KMS-11 (cell line): ENCODE results near the gene ALOX15B.
A peak's percentile ranks its signal among the peaks of the same experiment; 100 is the strongest.

Experiments
- H2AFZ ChIP-seq: fragments of 200-600 bp; sonication (generic); 2 replicates; pipeline ENCODE4 v1.6.1; 2016; ENCODE audit warnings: antibody characterized with exemption, mixed run types, low read depth
- H3K27ac ChIP-seq: fragments of 200-600 bp; sonication (generic); 2 replicates; pipeline ENCODE4 v1.6.1; 2016; ENCODE audit warnings: mild to moderate bottlenecking, mixed run types
- H3K27me3 ChIP-seq: fragments of 200-600 bp; sonication (generic); 2 replicates; pipeline ENCODE4 v1.6.1; 2017; ENCODE audit warnings: mild to moderate bottlenecking, low read depth, mixed run types, moderate library complexity; ENCODE audit not compliant: insufficient read depth
- H3K36me3 ChIP-seq: fragments of 200-600 bp; sonication (generic); 2 replicates; pipeline ENCODE4 v1.6.1; 2017; ENCODE audit warnings: mild to moderate bottlenecking, mixed run types; ENCODE audit not compliant: insufficient read depth
- H3K4me1 ChIP-seq: fragments of 200-600 bp; sonication (generic); 2 replicates; pipeline ENCODE4 v1.6.1; 2016; ENCODE audit warnings: mild to moderate bottlenecking, low read depth, mixed run types; ENCODE audit not compliant: poor library complexity, severe bottlenecking
- H3K4me2 ChIP-seq: fragments of 200-600 bp; sonication (generic); 2 replicates; pipeline ENCODE4 v1.7.0; 2016; ENCODE audit warnings: mild to moderate bottlenecking, mixed run types
- H3K4me3 ChIP-seq: fragments of 200-600 bp; sonication (generic); IDR thresholded peaks from 2 replicates; pipeline ENCODE4 v1.6.1; 2017; ENCODE audit warnings: low read depth, low read length, mixed read lengths; ENCODE audit not compliant: insufficient read depth
- H3K79me2 ChIP-seq: fragments of 200-600 bp; sonication (generic); 2 replicates; pipeline ENCODE4 v1.6.1; 2016; ENCODE audit warnings: low read depth, mixed run types; ENCODE audit not compliant: insufficient read depth
- H3K9ac ChIP-seq: fragments of 200-600 bp; sonication (generic); 2 replicates; pipeline ENCODE4 v1.6.1; 2016; ENCODE audit warnings: mild to moderate bottlenecking, mixed run types
- H4K20me1 ChIP-seq: fragments of 200-600 bp; sonication (generic); 2 replicates; pipeline ENCODE4 v1.6.1; 2016; ENCODE audit warnings: mild to moderate bottlenecking, mixed run types; ENCODE audit not compliant: insufficient read depth
- CTCF ChIP-seq: fragments of 200-600 bp; sonication (generic); conservative IDR thresholded peaks from 2 replicates; pipeline ENCODE4 v1.6.1; 2017; ENCODE audit warnings: low read depth, mild to moderate bottlenecking, antibody characterized with exemption, low read length, moderate library complexity, mixed read lengths

Gene ALOX15B

GRCh38 chr17:8079291-8080207 is 40.7 kb downstream of the ALOX15B start:
- TF ChIP-seq CTCF = peak; percentile 40; the same call in 1 of the 2 replicates
- no peak overlapping the region for H3K4me2 ChIP-seq
- H3K36me3 ChIP-seq = no peaks in the 10 kb centered on the region
- H3K4me1 ChIP-seq = no peaks in the 10 kb centered on the region
- no peaks in the 10 kb centered on the region for H4K20me1 ChIP-seq
- H3K27ac ChIP-seq = no peak overlapping the region
- no peaks in the 10 kb centered on the region for H3K79me2 ChIP-seq
- H2AFZ ChIP-seq = no peak overlapping the region; the same call in 1 of the 2 replicates
- no peak overlapping the region for H3K4me3 ChIP-seq
- H3K27me3 ChIP-seq = no peaks in the 10 kb centered on the region
- no peak overlapping the region for H3K9ac ChIP-seq

GRCh38 chr17:8080208-8080798 is 41.4 kb downstream of the ALOX15B start:
- no peak overlapping the region for H3K4me2 ChIP-seq

GRCh38 chr17:8080799-8081219 is 42.0 kb downstream of the ALOX15B start:
- Histone ChIP-seq H4K20me1 (no peaks in the 10 kb centered on the region), H3K4me1 (no peaks in the 10 kb centered on the region), H3K4me3 (no peak overlapping the region), H3K9ac (no peak overlapping the region), H3K36me3 (no peaks in the 10 kb centered on the region), H3K27me3 (no peaks in the 10 kb centered on the region), H2AFZ (no peak overlapping the region), H3K79me2 (no peaks in the 10 kb centered on the region), H3K27ac (no peak overlapping the region), H3K4me2 (no peak overlapping the region)
- no peak for TF ChIP-seq CTCF

More at GRCh38 chr17:8080208-8080798, 41.4 kb downstream of the ALOX15B start:
- H3K4me1 ChIP-seq = no peaks in the 10 kb centered on the region
- H4K20me1 ChIP-seq = no peaks in the 10 kb centered on the region
- no peaks in the 10 kb centered on the region for H3K27me3 ChIP-seq
- no peak overlapping the region for H3K4me3 ChIP-seq
- H2AFZ ChIP-seq = no peak overlapping the region; the same call in 1 of the 2 replicates
- no peaks in the 10 kb centered on the region for H3K79me2 ChIP-seq
- no peaks in the 10 kb centered on the region for H3K36me3 ChIP-seq
- no peak overlapping the region for H3K27ac ChIP-seq
- 0 out of 2 replicates have a peak, but pooled peaks have one; percentile 32 for TF ChIP-seq CTCF
- no peak overlapping the region for H3K9ac ChIP-seq

- Histone ChIP-seq H4K20me1 (no peaks in the 10 kb centered on the region), H3K27me3 (no peaks in the 10 kb centered on the region), H3K4me2 (no peak overlapping the region), H3K36me3 (no peaks in the 10 kb centered on the region), H3K4me3 (no peak overlapping the region), H3K79me2 (no peaks in the 10 kb centered on the region), H3K27ac (no peak overlapping the region), H3K4me1 (no peaks in the 10 kb centered on the region), H3K9ac (no peak overlapping the region), H2AFZ (no peak overlapping the region)
- TF ChIP-seq CTCF = no peak
These were observed 43.0 kb downstream of the ALOX15B start for GRCh38 chr17:8081876-8082275.
